Kidney glomerular epithelial cell (primary cell): Measurements from ENCODE around the gene IGF2BP2.

Source experiments
- DNase-seq: peaks from one replicate; lab custom pipeline; 2025; lab: John Stamatoyannopoulos, UW

The IGF2BP2 gene

GRCh38 chr3:185764980-185765370, 59.9 kb downstream of the IGF2BP2 start:
- DNase-seq: no peak

GRCh38 chr3:185764163-185764979, 60.5 kb downstream of the IGF2BP2 start:
- DNase-seq: no peak

GRCh38 chr3:185763347-185764005, 61.4 kb downstream of the IGF2BP2 start:
- DNase-seq: no peak

GRCh38 chr3:185760550-185760949, 64.3 kb downstream of the IGF2BP2 start:
- DNase-seq: no peak

- no peak for DNase-seq
These were observed 64.8 kb downstream of the IGF2BP2 start for GRCh38 chr3:185760088-185760487.

GRCh38 chr3:185759512-185759911, 65.3 kb downstream of the IGF2BP2 start:
- no peak for DNase-seq

- DNase-seq: no peak
These were observed 65.9 kb downstream of the IGF2BP2 start for GRCh38 chr3:185758912-185759311.

- no peak for DNase-seq
These were observed 67.7 kb downstream of the IGF2BP2 start for GRCh38 chr3:185757176-185757575.

GRCh38 chr3:185756477-185756876, 68.4 kb downstream of the IGF2BP2 start:
- no peak for DNase-seq

- DNase-seq: no peak
These were observed 69.9 kb downstream of the IGF2BP2 start for GRCh38 chr3:185754920-185755319.

- DNase-seq: no peak
These were observed 71.5 kb downstream of the IGF2BP2 start for GRCh38 chr3:185753354-185753753.

- no peak for DNase-seq
These were observed 74.1 kb downstream of the IGF2BP2 start for GRCh38 chr3:185750702-185751101.

GRCh38 chr3:185750015-185750414, 74.8 kb downstream of the IGF2BP2 start:
- DNase-seq: no peak

- no peak for DNase-seq
These were observed 78.4 kb downstream of the IGF2BP2 start for GRCh38 chr3:185746470-185746869.

- peak; percentile 100 for DNase-seq
These were observed 79.6 kb downstream of the IGF2BP2 start for GRCh38 chr3:185744997-185745843.

GRCh38 chr3:185741586-185741985, 83.3 kb downstream of the IGF2BP2 start:
- DNase-seq: no peak

- no peak for DNase-seq
These were observed 84.7 kb downstream of the IGF2BP2 start for GRCh38 chr3:185740133-185740532.

- DNase-seq: no peak
These were observed 85.6 kb downstream of the IGF2BP2 start for GRCh38 chr3:185739264-185739701.

GRCh38 chr3:185737740-185738680, 86.8 kb downstream of the IGF2BP2 start:
- no peak for DNase-seq

- no peak for DNase-seq
These were observed 87.8 kb downstream of the IGF2BP2 start for GRCh38 chr3:185737020-185737419.

- no peak for DNase-seq
These were observed 90.1 kb downstream of the IGF2BP2 start for GRCh38 chr3:185734725-185735096.
